Activated T-helper 1 cell treated with Interleukin-2 at 50 U/mL for 16 hours (primary cell): ENCODE measurements around the gene PRM2.

Source experiments
- DNase-seq: peaks from one replicate; pipeline ENCODE4 v3.0.0-alpha.2; 2020; ENCODE audit warnings: low read depth

Gene PRM2

GRCh38 chr16:11260596-11260966 lies 15.7 kb downstream of the PRM2 start:
- no peak for DNase-seq

- DNase-seq, result no peak
These were observed 16.4 kb downstream of the PRM2 start for GRCh38 chr16:11259655-11260595.

- DNase-seq, result no peak
These were observed 17.5 kb downstream of the PRM2 start for GRCh38 chr16:11258553-11259492.

- DNase-seq, result peak; percentile 35
These were observed 18.9 kb downstream of the PRM2 start for GRCh38 chr16:11257131-11257938.

GRCh38 chr16:11256661-11257130 lies 19.6 kb downstream of the PRM2 start:
- no peak for DNase-seq

GRCh38 chr16:11255737-11256660 lies 20.3 kb downstream of the PRM2 start, which contains the start of gene SOCS1:
TSS of gene SOCS1 (minus strand) at chr16:11256204. CDS start at chr16:11255478, 726 bp downstream.
- DNase-seq, result peak; percentile 85

GRCh38 chr16:11254913-11255736 lies 21.2 kb downstream of the PRM2 start:
- DNase-seq, result peak; percentile 57

GRCh38 chr16:11253995-11254912 lies 22.0 kb downstream of the PRM2 start:
- no peak for DNase-seq

- no peak for DNase-seq
These were observed 23.0 kb downstream of the PRM2 start for GRCh38 chr16:11253009-11253994.

- DNase-seq, result no peak
These were observed 23.8 kb downstream of the PRM2 start for GRCh38 chr16:11252482-11252931.

- DNase-seq, result peak; percentile 66
These were observed 24.5 kb downstream of the PRM2 start for GRCh38 chr16:11251525-11252481.

- no peak for DNase-seq
These were observed 25.3 kb downstream of the PRM2 start for GRCh38 chr16:11250786-11251524.

- no peak for DNase-seq
These were observed 26.0 kb downstream of the PRM2 start for GRCh38 chr16:11250091-11250785.

GRCh38 chr16:11249233-11250061 lies 26.8 kb downstream of the PRM2 start:
- no peak for DNase-seq
